GM12864 (cell line): ENCODE results near the gene C1orf159.

Experiments
- DNase-seq: peaks from one replicate; pipeline ENCODE4 v3.0.0-alpha.2; 2011; ENCODE audit warnings: low read depth
- H3K4me3 ChIP-seq: 2 replicates; pipeline ENCODE4 v1.5.1; 2011; ENCODE audit warnings: mild to moderate bottlenecking, low read depth, low read length, control low read depth
- CTCF ChIP-seq: IDR thresholded peaks from 2 replicates; pipeline ENCODE4 v1.5.1; 2011; ENCODE audit warnings: low read depth, mild to moderate bottlenecking, moderate library complexity, low read length, control low read depth, inconsistent platforms; ENCODE audit errors: missing control alignments

Gene C1orf159

GRCh38 chr1:1051127-1051810, 64.6 kb downstream of the C1orf159 start:
- H3K4me3 ChIP-seq: no peak overlapping the region
- TF ChIP-seq CTCF: no peak
- no peak for DNase-seq

- TF ChIP-seq CTCF: no peak
- DNase-seq: no peak
- no peak overlapping the region for H3K4me3 ChIP-seq
Observed at GRCh38 chr1:1050577-1051052, 65.3 kb downstream of the C1orf159 start.

- TF ChIP-seq CTCF: peak; percentile 9
- no peak for DNase-seq
- no peak overlapping the region for H3K4me3 ChIP-seq
Observed at GRCh38 chr1:1049318-1050165, 66.3 kb downstream of the C1orf159 start.

- DNase-seq: no peak
- H3K4me3 ChIP-seq: no peak overlapping the region
- no peak for TF ChIP-seq CTCF
Observed at GRCh38 chr1:1048765-1049164, 67.1 kb downstream of the C1orf159 start.

- H3K4me3 ChIP-seq: no peak overlapping the region
- no peak for TF ChIP-seq CTCF
- DNase-seq: no peak
Observed at GRCh38 chr1:1047963-1048362, 67.9 kb downstream of the C1orf159 start.

- H3K4me3 ChIP-seq: no peak overlapping the region
- TF ChIP-seq CTCF: no peak
- DNase-seq: no peak
Observed at GRCh38 chr1:1047407-1047806, 68.5 kb downstream of the C1orf159 start.
